ENCODE data around the gene PARP14.
"Not testable (repeated sequence)": the region's sequence is repeated elsewhere in the genome, so short reads cannot be mapped to it uniquely, and the experiment has no call there.

Gene PARP14

GRCh38 chr3:122677216-122677615 lies 3.4 kb upstream of the PARP14 start:
- no peak for DNase-seq (ENCODE audit: low read depth in 2 of 2)

GRCh38 chr3:122678506-122678905 lies 2.1 kb upstream of the PARP14 start:
- no peak for DNase-seq (ENCODE audit: low read depth in 2 of 2)

GRCh38 chr3:122679085-122679881 lies 1.4 kb upstream of the PARP14 start:
- peak; percentile 66 to 71 for DNase-seq (ENCODE audit: low read depth in 2 of 2)

- no peak for DNase-seq (ENCODE audit: low read depth in 2 of 2)
Measured at GRCh38 chr3:122679882-122680474, 661 bp upstream of the PARP14 start.

GRCh38 chr3:122681284-122681973 lies 790 bp downstream of the PARP14 start:
- DNase-seq (ENCODE audit: low read depth in 2 of 2): no peak

GRCh38 chr3:122681974-122682409 lies 1.4 kb downstream of the PARP14 start:
- DNase-seq (ENCODE audit: low read depth in 2 of 2): no peak

GRCh38 chr3:122682778-122683411 lies 2.3 kb downstream of the PARP14 start:
- not testable (repeated sequence) for DNase-seq (ENCODE audit: low read depth in 2 of 2)

- DNase-seq (ENCODE audit: low read depth in 2 of 2): no peak
Measured at GRCh38 chr3:122687298-122687697, 6.7 kb downstream of the PARP14 start.

GRCh38 chr3:122688996-122689395 lies 8.4 kb downstream of the PARP14 start:
- DNase-seq (ENCODE audit: low read depth in 2 of 2): no peak

- no peak for DNase-seq (ENCODE audit: low read depth in 2 of 2)
Measured at GRCh38 chr3:122689587-122689986, 8.9 kb downstream of the PARP14 start.

- DNase-seq (ENCODE audit: low read depth in 2 of 2): no peak
Measured at GRCh38 chr3:122690096-122690495, 9.5 kb downstream of the PARP14 start.

- no peak for DNase-seq (ENCODE audit: low read depth in 2 of 2)
Measured at GRCh38 chr3:122691195-122691594, 10.6 kb downstream of the PARP14 start.

- DNase-seq (ENCODE audit: low read depth in 2 of 2): no peak
Measured at GRCh38 chr3:122692674-122693073, 12.0 kb downstream of the PARP14 start.

- DNase-seq (ENCODE audit: low read depth in 2 of 2): no peak
Measured at GRCh38 chr3:122694966-122695365, 14.3 kb downstream of the PARP14 start.

- no peak for DNase-seq (ENCODE audit: low read depth in 2 of 2)
Measured at GRCh38 chr3:122695927-122696561, 15.4 kb downstream of the PARP14 start.

- DNase-seq (ENCODE audit: low read depth in 2 of 2): no peak
Measured at GRCh38 chr3:122697952-122698620, 17.4 kb downstream of the PARP14 start.

GRCh38 chr3:122700193-122700592 lies 19.6 kb downstream of the PARP14 start:
- DNase-seq (ENCODE audit: low read depth in 2 of 2): no peak

- no peak for DNase-seq (ENCODE audit: low read depth in 2 of 2)
Measured at GRCh38 chr3:122705379-122705778, 24.7 kb downstream of the PARP14 start.

GRCh38 chr3:122710616-122711251 lies 30.1 kb downstream of the PARP14 start:
- DNase-seq (ENCODE audit: low read depth in 2 of 2): not testable (repeated sequence)

- DNase-seq (ENCODE audit: low read depth in 2 of 2): no peak
Measured at GRCh38 chr3:122714273-122714672, 33.6 kb downstream of the PARP14 start.

GRCh38 chr3:122716667-122717066 lies 36.0 kb downstream of the PARP14 start:
- no peak for DNase-seq (ENCODE audit: low read depth in 2 of 2)

All from stimulated activated CD8-positive, alpha-beta memory T cell treated with anti-CD3 and anti-CD28 coated beads, Interleukin-7, amount 100 ng/mL, for 1 hour (primary cell).